DMS114 treated with DMSO at 0.1 percent for 48 hours (cell line): ENCODE data around the gene SUSD2.
"Not testable (repeated sequence)": the region's sequence is repeated elsewhere in the genome, so short reads cannot be mapped to it uniquely, and the experiment has no call there.

Source experiments
- DNase-seq: peaks from one replicate; lab custom pipeline; 2025; ENCODE audit not compliant: unreplicated experiment; lab: John Stamatoyannopoulos, UW

The SUSD2 gene

DNA sequence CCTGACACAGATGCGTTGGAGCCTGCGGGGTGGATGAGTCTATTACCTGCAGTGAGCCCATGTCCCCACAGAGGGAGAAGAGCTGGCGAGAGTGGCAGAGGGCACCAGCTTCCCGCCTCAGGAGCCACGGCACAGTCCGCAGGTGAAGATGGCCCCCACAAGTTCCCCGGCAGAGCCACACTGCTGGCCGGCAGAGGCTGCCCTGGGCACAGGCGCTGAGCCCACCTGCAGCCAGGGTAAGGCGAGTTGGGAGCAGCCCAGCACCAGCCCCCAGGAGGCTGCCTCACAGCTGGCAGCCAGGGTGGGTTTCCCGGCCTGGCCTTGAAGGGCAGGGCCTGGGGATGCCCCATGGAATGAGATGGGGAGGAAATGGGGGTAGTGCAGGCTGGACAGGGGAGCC is 5.2 kb upstream of the SUSD2 start:
- no peak for DNase-seq

DNA sequence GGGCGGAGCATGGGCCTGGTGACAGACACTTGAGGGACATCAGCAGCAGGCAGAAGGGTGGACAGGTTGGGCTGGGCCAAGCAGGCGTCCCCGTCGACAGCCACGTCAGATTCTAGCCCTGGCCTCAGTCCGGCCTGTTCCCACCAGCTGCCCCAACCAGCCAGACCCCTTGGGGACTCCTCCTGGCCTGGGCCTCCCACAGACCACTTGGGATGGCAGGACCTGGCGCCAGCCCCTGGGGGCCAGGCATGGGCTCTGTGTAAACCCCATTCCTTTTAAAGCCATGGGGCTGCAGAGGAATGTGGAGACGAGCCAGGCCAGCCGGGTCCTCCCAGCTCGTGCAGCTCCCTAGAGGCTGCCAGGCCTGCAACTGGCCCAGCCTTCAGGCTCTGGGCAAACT is 4.7 kb upstream of the SUSD2 start:
- no peak for DNase-seq

DNA sequence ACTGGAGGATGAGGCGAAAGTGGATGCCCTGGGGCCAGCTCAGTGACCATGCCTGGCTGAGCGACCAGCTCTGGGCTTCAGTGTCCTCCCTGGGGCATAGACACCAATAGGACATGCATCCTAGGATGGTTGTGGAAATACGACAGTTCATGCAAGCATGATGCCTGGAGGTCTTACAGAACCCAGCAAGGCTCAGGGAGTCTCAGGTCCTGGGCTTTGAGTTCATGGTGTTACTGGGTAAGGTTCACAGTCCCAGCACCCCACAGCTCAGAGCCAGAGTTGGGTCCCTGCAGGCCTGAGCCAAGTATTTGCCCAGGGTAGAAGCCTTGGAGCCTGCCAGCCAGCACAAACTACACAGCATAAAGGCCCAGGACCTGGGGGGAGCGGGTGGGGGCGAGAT is 4.2 kb upstream of the SUSD2 start:
- no peak for DNase-seq

GRCh38 chr22:24177456-24177855 is 3.8 kb upstream of the SUSD2 start:
- no peak for DNase-seq

DNA sequence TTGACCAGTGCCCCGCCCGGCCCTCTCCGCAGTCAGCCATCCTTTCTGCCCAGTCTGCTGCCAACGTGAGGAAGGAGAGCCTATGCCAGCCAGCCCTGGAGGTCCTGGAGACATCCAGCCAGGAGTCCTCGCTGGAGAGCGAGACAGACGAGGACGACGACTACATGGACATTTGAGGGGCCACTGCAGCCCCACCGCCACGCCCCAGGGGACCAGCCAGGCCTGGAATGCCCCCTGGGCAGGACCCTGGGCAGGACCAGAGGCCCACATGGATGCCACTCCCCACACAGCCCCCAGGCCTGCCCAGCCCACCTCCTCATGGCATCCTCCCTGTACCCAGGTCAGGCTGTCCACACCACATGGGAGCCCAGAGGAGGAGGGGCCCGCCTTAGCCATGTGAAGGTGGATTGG is 3.3 kb upstream of the SUSD2 start:
- no peak for DNase-seq

GRCh38 chr22:24178502-24179440 is 2.5 kb upstream of the SUSD2 start:
- DNase-seq = no peak

GRCh38 chr22:24179478-24180210 is 1.6 kb upstream of the SUSD2 start:
- DNase-seq = no peak

- DNase-seq = no peak
These were observed 785 bp upstream of the SUSD2 start for GRCh38 chr22:24180316-24181087.

DNA sequence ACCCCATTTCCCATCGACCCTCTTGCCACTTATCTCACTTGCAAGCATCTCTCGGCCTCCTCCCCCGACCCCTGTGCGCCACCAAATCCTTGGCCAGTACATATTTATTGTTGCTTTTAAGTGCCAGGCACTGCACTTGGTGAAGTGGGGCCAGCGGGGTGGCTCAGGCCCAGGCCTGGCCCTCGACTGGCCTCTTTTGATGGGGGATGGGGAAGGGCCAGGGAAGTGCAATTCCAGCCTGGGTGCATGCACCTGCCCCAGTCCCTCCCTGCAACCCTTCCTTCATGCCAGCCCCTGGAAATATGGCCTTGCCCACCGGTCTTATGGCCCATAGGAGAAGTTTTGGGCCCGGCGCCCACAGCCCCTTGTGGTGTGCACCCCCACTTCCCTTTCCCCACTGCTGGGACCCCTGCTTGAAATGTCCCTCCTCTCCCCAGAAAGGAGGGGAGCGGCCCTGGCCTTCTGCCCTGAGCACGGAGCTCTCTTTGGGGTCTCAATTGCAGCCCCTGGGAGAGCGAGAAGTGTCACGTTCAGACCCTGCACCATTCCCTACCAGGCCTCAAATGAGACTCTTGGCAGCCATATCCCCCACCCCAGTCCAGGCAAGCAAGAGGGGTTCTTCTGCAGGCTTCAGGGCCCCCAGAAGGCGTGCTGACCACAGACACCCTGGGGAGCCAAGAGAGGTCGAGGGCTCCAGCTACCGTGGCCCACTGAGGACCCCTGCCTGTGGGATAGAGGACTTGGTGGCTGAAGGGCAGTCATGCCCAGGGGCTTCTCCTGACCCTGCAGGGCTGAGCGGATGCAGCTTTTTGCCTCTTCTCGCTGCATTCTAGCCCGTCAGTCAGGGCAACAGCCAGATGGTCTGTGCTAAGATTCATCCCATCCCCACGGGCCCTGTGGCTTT is 961 bp downstream of the SUSD2 start:
- DNase-seq = no peak

GRCh38 chr22:24182900-24183246 is 1.6 kb downstream of the SUSD2 start:
- not testable (repeated sequence) for DNase-seq

DNA sequence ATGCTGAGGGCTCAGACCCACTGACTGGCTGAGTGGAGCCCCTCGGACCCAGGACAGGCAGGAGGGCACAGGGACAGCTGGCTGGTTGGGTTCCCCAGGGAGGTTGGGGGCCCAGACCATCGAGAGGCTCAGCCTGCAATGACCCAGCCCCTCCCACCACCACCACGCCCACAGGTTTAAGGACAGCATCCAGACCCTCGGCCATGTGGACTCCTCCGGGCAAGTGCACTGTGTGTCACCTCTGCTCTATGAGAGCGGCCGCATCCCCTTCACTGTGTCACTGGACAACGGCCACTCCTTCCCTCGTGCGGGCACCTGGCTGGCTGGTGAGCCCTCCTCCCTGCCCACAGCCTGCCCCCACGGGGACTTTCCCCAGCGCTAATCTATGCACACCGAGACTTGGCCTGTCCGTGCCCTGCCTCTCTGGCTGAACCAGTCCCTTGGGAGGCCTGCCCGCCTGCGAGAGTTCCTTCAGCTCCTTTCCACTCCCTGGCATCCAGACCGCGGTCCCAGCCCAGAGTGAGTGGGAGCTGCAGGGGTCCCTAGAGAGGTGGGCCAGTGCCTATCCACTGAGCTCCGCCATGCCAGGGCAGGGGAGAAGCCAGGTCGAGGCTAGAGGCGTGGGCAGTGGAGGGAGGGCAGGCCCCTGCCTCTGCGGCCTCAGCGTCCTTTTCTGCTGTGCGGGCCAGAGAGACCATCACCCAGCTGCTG is 2.2 kb downstream of the SUSD2 start:
- no peak for DNase-seq

GRCh38 chr22:24184057-24184798 is 2.9 kb downstream of the SUSD2 start:
- no peak for DNase-seq

GRCh38 chr22:24185001-24185500 is 3.8 kb downstream of the SUSD2 start:
- DNase-seq = no peak

GRCh38 chr22:24185501-24186351 is 4.4 kb downstream of the SUSD2 start:
- DNase-seq = no peak

GRCh38 chr22:24186352-24186740 is 5.1 kb downstream of the SUSD2 start:
- DNase-seq = no peak

DNA sequence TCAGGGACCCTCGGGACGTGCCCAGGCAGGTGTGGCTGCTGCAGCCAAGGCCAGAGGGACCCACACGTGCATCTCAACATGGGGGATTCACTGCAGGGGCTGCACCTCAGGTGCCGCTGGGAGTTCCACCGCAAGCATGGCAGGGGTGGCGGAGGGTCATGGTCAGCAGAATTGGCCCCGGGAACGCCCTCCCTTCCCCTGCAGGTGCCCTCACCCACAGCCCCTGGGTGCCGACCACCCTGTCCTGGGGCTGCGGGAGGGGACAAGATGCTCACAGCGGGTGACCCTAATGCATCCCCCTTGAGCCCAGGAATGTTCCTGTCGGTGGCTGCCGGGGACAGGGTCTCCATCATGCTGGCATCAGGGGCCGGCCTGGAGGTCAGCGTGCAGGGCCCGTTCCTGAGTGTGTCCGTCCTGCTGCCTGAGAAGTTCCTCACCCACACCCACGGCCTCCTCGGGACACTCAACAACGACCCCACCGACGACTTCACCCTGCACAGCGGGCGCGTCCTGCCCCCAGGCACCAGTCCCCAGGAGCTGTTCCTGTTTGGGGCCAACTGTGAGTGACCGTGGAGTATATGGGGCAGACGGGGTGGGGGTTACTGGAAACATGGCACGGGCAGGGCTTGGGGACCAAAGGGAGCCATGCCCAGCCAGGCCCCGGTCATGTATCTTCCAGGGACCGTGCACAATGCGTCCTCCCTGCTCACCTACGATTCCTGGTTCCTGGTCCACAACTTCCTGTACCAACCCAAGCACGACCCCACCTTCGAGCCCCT is 5.8 kb downstream of the SUSD2 start:
- no peak for DNase-seq
